ENCODE data around the gene MAP2K4.

- TF ChIP-seq CTCF (IDR thresholded peaks at IDR 0.05) (no peak), EZH2 (IDR thresholded peaks at IDR 0.05) (no peak)
These were observed 34.3 kb upstream of the MAP2K4 start for GRCh38 chr17:11986179-11986941.
